ENCODE data around the gene DHCR24.
"Not testable (repeated sequence)": the region's sequence is repeated elsewhere in the genome, so short reads cannot be mapped to it uniquely, and the experiment has no call there.

Gene DHCR24

DNA sequence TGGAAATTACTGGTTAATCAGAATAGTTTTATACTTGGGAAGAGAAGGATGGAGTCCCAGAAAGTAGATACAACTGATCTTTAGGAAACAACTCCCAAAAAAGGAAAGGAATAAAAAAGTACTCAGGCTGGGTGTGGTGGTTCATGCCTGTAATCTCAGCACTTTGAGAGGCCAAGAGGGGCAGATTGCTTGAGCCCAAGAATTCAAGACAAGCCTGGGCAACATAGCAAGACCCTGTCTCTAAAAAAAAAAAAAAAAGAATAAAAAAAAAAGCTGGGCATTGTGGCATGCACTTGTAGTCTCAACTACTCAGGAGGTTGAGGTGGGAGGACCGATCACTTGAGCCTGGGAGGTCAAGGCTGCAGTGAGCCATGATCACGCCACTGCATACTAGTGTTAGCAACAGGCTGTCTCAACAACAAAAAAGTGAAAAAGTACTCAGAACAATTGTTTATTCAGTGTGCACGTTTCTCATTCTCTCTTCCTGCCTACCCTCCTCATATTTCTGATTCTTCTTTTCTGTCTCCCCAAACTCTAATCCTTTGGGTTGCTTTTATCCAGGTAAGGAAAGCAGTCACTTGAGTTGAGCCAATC is 2.2 kb upstream of the DHCR24 start:
- DNase-seq: no peak

DNA sequence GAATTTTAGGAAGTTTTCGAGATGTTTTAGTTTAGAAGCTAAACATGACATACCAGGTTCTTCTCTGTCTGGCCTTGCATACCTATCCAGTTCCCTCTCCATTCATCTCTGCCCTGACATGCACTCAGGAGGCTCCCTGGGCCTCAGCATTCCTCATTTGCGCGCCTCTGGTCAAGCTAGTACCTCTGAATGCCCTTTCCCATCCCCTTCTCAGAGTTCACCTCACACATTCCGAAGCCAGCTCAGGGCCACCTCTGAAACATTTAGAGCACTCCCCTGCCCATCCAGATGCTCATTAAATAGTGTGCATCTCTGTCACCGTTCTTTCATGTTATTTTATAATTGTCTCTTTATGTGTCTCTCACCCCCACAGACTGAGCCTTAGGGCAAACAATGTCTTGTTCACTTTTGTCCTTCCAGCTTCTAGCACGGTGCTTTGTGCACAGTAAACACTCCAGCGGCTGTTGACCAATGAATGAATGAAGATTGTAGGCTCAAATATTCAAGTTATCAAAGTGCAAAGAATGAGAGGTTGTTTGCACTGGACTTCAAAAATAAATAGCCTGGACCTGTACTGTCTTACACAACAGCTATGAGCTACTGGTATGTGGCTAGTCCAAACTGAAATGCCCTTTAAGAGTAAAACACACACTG is 1.2 kb upstream of the DHCR24 start:
- no peak for DNase-seq

DNA sequence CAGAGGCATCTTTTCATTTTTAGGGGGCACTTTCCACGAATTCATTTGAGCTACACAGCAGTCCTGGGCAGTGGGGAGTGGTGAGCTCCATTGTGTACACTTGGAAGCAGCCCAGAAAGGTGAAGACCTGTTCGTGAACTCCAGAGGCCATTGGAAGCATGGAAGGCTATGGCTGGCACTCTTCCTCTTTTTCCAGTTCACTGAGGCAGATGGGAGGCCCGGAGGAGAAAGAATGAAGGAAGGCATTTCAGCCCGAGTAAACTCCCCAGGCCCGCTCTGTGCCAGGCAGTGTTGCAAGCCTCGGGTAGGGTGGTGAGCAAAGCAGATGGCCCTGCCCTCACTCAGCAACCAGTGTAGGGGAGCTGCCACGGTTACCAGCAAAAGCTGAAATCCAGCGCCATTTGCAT is 673 bp upstream of the DHCR24 start:
- no peak for DNase-seq

GRCh38 chr1:54885807-54886723 is 930 bp downstream of the DHCR24 start:
- no peak for DNase-seq

- DNase-seq: no peak
These were observed 1.7 kb downstream of the DHCR24 start for GRCh38 chr1:54885237-54885679.

GRCh38 chr1:54884768-54885167 is 2.2 kb downstream of the DHCR24 start:
- no peak for DNase-seq

GRCh38 chr1:54884135-54884586 is 2.8 kb downstream of the DHCR24 start:
- no peak for DNase-seq

GRCh38 chr1:54883349-54884102 is 3.5 kb downstream of the DHCR24 start:
- DNase-seq: no peak

- DNase-seq: no peak
These were observed 4.5 kb downstream of the DHCR24 start for GRCh38 chr1:54882519-54882918.

DNA sequence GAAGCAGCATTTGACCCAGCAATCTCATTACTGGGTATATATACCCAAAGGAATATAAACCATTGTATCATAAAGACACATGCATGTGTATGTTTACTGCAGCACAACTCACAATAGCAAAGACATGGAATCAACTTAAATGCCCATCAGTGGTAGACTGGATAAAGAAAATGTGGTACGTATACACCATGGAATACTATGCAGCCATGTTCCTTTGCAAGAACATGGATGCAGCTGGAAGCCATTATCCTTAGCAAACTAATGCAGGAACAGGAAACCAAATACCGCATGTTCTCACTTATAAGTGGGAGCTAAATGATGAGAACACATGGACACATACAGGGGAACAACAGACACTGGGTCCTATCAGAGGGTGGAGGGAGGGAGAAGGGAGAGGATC is 5.4 kb downstream of the DHCR24 start:
- DNase-seq: not testable (repeated sequence)

DNA sequence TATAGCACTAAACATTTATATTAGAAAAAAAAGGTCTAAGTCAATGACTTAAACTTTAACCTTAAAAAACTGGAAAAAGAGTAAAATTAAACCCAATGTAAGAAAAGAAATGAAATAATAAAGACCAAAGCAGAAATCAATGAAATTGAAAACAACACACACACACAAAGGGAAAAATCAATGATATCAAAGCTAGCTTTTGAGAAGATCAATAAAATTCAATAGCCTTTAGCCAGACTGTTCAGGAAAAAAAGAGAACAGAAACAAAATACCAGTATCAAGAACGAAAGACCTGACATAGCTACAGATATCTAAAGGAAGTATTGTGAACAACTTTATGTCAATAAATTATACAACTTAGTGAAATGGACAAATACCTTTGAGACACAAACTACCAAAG is 7.1 kb downstream of the DHCR24 start:
- no peak for DNase-seq

DNA sequence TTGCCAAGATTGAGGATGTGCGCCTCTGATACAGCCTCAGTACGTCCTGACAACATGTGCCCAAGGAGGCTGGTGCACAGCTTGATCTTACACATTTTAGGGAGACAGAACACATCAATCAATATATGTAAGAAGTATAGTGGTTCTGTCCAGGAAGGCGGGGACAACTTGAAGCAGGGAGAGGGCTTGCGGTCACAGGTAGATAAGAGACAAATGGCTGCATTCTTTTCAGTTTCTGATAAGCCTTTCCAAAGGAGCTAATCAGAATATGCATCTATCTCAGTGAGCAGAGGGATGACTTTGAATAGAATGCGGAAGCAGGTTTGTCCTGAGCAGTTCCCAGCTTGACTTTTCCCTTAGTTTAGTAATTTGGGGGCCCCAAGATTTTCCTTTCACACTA is 10.2 kb downstream of the DHCR24 start:
- no peak for DNase-seq

DNA sequence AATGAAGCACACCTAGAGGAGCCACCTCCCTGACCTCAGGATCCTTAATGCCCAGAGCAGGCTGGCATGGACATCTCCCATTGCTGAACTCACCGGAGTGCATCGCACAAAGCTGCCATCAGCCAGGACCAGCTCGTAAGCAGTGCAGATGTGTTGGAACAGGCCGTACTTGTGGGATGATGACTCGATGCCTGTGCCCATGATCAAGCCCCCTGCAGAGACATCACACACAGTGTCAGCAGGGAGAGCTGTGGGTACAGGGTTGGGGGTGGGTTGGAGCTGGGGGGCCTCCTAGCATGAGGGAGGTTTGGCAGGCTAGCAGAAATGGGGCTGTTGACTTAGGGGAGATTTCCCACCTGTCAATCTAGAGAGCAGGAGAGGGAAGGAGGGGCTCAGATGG is 12.0 kb downstream of the DHCR24 start:
- no peak for DNase-seq

- DNase-seq: no peak
These were observed 12.7 kb downstream of the DHCR24 start for GRCh38 chr1:54874079-54874830.

GRCh38 chr1:54872036-54872331 is 15.0 kb downstream of the DHCR24 start:
- DNase-seq: no peak

DNA sequence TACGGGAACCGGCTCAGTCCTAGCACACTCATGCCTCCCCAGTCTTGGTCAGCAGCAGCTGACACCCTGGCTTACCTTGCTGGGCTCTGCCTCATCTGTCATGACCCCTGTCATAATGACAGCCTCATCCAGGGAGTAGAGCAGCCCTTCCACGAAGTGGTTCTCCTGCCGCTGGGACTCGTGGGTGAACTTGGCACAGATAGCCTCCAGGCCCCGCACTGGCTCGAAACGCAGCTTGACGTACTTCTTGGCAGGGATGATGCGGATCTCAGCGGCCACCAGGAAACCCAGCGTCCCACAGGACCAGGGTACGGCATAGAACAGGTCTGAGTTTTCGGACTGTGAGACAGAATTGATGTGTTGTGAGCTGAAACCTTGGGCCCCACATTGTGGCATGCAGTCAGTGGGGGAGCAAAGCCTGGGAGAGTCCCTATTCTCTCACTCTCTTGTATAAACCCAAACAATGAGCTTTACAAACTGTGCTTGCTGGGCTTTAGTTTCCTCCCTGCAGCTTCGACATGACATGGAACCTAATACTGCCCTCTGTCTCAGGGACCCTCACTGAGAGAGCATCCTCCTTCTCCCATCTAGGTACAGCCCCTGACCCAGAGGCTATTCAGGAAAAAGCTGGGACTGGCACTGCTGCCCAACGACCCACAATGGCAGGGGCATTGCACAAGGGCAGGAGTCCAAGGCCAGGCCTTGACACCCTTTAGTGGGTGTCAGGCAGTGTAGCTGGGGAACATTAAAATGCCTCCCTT is 15.5 kb downstream of the DHCR24 start:
- DNase-seq: no peak

- DNase-seq: no peak
These were observed 16.1 kb downstream of the DHCR24 start for GRCh38 chr1:54870869-54871268.

DNA sequence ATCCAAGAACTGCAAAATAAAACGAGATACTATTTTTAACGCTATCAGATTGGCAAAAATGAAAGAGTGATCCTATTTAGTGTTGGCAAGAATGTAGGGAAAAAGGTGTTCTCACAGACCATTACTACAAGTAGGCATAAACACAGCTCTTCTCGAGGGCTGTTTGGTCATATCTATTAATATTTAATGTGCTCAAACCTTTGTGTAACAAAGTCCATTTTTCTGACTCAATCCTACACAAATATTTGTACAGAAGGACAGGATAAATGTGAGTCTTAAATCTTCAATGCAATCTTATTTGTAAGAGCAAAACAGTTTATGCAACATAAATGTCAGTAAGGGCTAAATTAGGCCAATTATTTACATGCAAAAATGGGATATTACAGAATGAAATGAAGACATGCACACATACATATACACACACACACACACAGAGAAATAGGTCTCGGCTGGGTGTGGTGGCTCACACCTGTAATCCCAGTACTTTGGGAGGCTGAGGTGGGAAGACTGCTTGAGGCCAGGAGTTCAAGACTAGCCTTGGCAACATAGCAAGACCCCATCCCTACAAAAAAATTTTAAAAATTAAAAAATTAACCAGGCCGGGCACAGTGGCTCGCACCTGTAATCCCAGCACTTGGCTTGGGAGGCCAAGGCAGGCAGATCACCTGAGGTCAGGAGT is 17.7 kb downstream of the DHCR24 start:
- DNase-seq: no peak

DNA sequence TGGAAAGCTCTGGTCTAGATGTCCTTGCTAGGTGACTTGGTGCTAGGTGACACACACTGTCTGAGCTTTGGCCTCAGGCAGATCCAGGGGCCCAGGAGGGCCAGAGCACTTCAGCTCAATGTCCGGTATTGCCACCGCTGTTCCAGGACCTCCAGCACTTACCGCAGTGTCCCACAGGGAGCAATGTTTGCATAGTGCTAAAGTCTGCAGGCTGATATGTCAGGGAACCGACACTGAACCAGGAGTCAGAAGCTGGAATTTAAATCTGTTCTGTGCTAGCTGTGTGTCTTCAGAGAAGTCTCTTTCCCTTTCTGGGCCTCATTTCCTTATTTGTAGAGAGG is 19.3 kb downstream of the DHCR24 start:
- no peak for DNase-seq

DNA sequence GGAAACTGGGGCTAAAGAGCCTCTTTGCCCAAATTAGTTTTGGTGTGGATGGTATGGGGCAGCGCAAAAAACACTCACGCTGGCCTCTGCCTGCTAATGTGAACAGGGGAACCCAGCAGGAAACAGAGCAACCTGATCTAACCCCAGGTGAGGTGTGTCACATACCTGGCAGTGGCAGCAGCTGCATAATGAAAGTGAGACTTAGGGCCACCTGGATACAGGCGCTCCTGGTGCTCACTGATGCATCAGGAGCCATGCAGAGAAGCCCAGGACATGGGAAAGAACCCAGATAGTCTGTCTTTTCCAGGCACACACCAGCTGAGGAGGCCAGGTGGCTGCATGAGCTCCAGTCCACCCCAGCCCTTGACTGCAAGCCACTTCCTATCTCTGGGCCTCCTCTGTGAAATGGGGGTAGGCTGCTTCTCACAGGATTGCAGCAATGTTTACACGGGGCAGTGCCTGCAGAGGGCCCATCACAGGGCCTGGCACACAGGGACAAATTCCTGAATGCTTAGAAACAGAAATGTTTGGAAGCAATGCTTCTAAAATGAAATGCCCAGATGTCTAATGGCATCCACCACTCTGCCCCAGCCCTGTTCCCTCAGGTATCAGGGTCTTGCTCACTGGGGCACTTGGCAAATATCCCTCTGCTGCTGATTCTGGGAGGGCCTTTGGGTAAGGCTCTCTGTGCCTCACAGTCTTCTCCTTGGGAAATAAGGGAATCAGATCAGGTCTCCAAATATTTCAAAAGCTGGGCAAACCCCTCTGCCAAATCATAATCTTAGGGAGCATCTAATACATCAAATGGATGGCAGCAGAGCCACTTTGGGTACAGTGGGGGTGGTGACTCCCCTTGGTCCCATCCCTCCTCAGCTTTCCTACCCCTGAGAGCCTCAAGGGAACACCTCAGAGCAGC is 19.9 kb downstream of the DHCR24 start:
- no peak for DNase-seq

Measured in right kidney (tissue), 1 donor.